KMS-11 (cell line): ENCODE results near the gene OR2T11.
"Not testable (repeated sequence)": the region's sequence is repeated elsewhere in the genome, so short reads cannot be mapped to it uniquely, and the experiment has no call there.

Experiments used
- H2AFZ ChIP-seq: fragments of 200-600 bp; sonication (generic); 2 replicates; pipeline ENCODE4 v1.6.1; 2016; ENCODE audit warnings: antibody characterized with exemption, mixed run types, low read depth
- H3K27ac ChIP-seq: fragments of 200-600 bp; sonication (generic); 2 replicates; pipeline ENCODE4 v1.6.1; 2016; ENCODE audit warnings: mild to moderate bottlenecking, mixed run types
- H3K27me3 ChIP-seq: fragments of 200-600 bp; sonication (generic); 2 replicates; pipeline ENCODE4 v1.6.1; 2017; ENCODE audit warnings: mild to moderate bottlenecking, low read depth, mixed run types, moderate library complexity; ENCODE audit not compliant: insufficient read depth
- H3K36me3 ChIP-seq: fragments of 200-600 bp; sonication (generic); 2 replicates; pipeline ENCODE4 v1.6.1; 2017; ENCODE audit warnings: mild to moderate bottlenecking, mixed run types; ENCODE audit not compliant: insufficient read depth
- H3K4me1 ChIP-seq: fragments of 200-600 bp; sonication (generic); 2 replicates; pipeline ENCODE4 v1.6.1; 2016; ENCODE audit warnings: mild to moderate bottlenecking, low read depth, mixed run types; ENCODE audit not compliant: poor library complexity, severe bottlenecking
- H3K4me2 ChIP-seq: fragments of 200-600 bp; sonication (generic); 2 replicates; pipeline ENCODE4 v1.7.0; 2016; ENCODE audit warnings: mild to moderate bottlenecking, mixed run types
- H3K4me3 ChIP-seq: fragments of 200-600 bp; sonication (generic); IDR thresholded peaks from 2 replicates; pipeline ENCODE4 v1.6.1; 2017; ENCODE audit warnings: low read depth, low read length, mixed read lengths; ENCODE audit not compliant: insufficient read depth
- H3K79me2 ChIP-seq: fragments of 200-600 bp; sonication (generic); 2 replicates; pipeline ENCODE4 v1.6.1; 2016; ENCODE audit warnings: low read depth, mixed run types; ENCODE audit not compliant: insufficient read depth
- H3K9ac ChIP-seq: fragments of 200-600 bp; sonication (generic); 2 replicates; pipeline ENCODE4 v1.6.1; 2016; ENCODE audit warnings: mild to moderate bottlenecking, mixed run types
- H4K20me1 ChIP-seq: fragments of 200-600 bp; sonication (generic); 2 replicates; pipeline ENCODE4 v1.6.1; 2016; ENCODE audit warnings: mild to moderate bottlenecking, mixed run types; ENCODE audit not compliant: insufficient read depth
- TF ChIP-seq, protein P1 (sequence below): fragments of 200-600 bp; sonication (generic); conservative IDR thresholded peaks from 2 replicates; pipeline ENCODE4 v1.6.1; 2017; ENCODE audit warnings: low read depth, mild to moderate bottlenecking, antibody characterized with exemption, low read length, moderate library complexity, mixed read lengths

The OR2T11 gene

DNA sequence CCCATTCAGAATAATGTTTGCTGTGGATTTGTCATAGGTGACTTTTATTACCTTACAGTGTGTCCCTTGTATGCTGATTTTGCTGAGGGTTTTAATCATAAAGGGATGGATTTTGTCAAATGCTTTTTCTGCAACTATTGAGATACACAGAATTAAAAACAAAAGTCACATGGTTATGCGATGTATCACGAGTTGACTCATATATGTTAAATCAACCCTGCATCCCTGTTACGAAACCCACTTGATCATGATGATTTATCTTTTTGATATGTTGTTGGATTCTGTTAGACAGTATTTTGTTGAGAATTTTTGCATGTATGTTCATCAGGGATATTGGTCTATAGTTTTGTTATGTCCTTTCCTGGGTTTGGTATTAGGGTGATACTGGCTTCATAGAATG is 49.6 kb downstream of the OR2T11 start:
- TF ChIP-seq, protein P1, sequence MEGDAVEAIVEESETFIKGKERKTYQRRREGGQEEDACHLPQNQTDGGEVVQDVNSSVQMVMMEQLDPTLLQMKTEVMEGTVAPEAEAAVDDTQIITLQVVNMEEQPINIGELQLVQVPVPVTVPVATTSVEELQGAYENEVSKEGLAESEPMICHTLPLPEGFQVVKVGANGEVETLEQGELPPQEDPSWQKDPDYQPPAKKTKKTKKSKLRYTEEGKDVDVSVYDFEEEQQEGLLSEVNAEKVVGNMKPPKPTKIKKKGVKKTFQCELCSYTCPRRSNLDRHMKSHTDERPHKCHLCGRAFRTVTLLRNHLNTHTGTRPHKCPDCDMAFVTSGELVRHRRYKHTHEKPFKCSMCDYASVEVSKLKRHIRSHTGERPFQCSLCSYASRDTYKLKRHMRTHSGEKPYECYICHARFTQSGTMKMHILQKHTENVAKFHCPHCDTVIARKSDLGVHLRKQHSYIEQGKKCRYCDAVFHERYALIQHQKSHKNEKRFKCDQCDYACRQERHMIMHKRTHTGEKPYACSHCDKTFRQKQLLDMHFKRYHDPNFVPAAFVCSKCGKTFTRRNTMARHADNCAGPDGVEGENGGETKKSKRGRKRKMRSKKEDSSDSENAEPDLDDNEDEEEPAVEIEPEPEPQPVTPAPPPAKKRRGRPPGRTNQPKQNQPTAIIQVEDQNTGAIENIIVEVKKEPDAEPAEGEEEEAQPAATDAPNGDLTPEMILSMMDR = no peak
- H3K4me3 ChIP-seq = no peak overlapping the region
- H3K4me1 ChIP-seq = no peaks in the 10 kb centered on the region
- no peak overlapping the region for H3K9ac ChIP-seq
- no peak overlapping the region for H2AFZ ChIP-seq
- H3K4me2 ChIP-seq = no peak overlapping the region
- H3K79me2 ChIP-seq = no peaks in the 10 kb centered on the region
- H3K27ac ChIP-seq = no peak overlapping the region
- H3K36me3 ChIP-seq = no peaks in the 10 kb centered on the region
- no peaks in the 10 kb centered on the region for H4K20me1 ChIP-seq
- H3K27me3 ChIP-seq = no peaks in the 10 kb centered on the region

DNA sequence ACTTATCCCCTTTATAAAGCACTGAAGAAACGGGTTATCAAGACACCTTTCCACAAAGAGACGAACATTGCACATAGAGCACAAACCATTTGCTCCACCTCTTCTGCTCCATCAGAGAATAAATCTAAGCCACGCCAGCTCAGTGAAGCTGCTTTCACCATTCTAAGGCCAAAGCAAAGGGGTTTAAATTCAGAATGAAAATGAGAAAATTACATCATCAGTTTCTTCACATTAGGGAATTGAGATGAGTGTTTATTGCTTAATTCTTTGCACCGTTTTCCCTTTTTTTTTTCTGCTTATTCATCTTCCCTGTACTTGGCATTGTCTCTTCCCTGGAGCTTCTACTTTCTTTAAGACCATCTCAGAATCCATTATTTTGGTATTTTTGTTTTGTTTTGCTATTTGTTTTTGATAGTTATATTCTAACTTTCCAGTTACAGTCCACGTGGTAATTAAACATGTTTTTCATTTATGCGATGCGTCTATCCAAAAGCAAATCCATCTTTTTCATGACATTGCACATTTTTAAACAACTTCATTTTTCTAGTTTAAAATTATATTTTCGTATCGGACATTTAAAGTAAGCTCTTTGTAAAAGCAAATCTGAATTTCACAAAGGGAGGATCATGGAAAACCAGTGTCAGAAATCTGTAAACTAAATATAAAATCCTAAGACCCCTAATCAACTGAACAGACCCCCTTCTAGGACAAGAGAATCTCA is 58.5 kb downstream of the OR2T11 start:
- Histone ChIP-seq H3K27ac (no peak overlapping the region), H3K4me2 (no peak overlapping the region), H3K9ac (no peak overlapping the region), H3K4me3 (no peak overlapping the region), H3K36me3 (no peaks in the 10 kb centered on the region), H3K27me3 (no peaks in the 10 kb centered on the region), H3K4me1 (no peaks in the 10 kb centered on the region), H3K79me2 (no peaks in the 10 kb centered on the region), H4K20me1 (no peaks in the 10 kb centered on the region), H2AFZ (no peak overlapping the region)
- TF ChIP-seq, protein P1 = no peak

DNA sequence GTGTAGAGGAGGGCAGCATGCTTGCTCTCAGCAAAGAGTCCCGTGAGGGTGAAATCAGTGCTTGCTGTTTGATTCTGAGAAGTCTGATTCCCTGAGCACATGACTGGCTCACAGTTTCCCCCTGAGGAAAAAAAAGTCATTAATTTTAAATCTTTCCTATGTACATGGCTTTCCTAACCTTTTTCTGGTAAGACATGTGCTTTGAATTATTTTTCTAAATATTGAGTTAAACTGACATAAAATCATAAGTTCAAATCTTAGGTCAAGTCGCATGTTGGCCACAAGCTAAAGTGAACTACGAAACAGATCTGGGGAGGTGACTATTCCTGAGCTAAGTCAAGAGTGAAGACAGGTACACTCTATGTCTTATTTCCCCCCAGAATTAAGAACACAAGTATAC is 60.2 kb downstream of the OR2T11 start, which contains the start of gene OR2T34:
OR2T34 (minus strand) TSS at position 101 of the 400 bp plus-strand sequence; CDS start at position 101, 0 bp downstream.
- not testable (repeated sequence) for H4K20me1 ChIP-seq, H3K4me3 ChIP-seq, H3K9ac ChIP-seq, H3K36me3 ChIP-seq, H3K4me2 ChIP-seq, H3K27ac ChIP-seq, H2AFZ ChIP-seq, H3K79me2 ChIP-seq, H3K27me3 ChIP-seq, H3K4me1 ChIP-seq

DNA sequence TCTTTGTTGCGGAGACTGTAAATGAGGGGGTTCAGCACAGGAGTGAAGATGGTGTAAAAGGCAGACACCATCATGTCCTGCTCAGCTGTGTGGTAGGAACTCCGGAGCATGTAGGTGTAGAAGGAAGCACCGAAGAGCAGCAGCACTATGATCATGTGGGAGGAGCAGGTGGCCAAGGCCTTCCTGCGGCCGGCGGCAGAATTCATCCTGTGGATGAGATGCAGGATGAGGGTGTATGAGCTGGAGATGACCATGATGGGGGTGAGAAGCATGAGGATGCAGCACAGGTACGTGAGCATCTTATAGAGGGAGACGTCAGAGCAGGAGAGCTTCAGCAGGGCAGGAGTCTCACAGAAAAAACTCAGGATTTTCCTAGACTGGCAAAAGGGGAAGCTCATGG is 61.0 kb downstream of the OR2T11 start:
- H3K79me2 ChIP-seq, H3K27me3 ChIP-seq, H3K9ac ChIP-seq, H3K27ac ChIP-seq, H3K4me3 ChIP-seq, H4K20me1 ChIP-seq, H3K4me2 ChIP-seq, H2AFZ ChIP-seq, H3K4me1 ChIP-seq, H3K36me3 ChIP-seq: not testable (repeated sequence)
